ENCODE measurements around the gene GPSM3. TPM values are rescaled to one million over a fixed set of nuclear protein-coding genes. Genes with fewer than 3 reads are reported as not detected.
A peak's percentile ranks its signal among the peaks of the same experiment; 100 is the strongest.

GPSM3 gene
- total and polyA plus RNA-seq, 4 donors: 2.3 to 8.0 (median 6.3) TPM

DNA sequence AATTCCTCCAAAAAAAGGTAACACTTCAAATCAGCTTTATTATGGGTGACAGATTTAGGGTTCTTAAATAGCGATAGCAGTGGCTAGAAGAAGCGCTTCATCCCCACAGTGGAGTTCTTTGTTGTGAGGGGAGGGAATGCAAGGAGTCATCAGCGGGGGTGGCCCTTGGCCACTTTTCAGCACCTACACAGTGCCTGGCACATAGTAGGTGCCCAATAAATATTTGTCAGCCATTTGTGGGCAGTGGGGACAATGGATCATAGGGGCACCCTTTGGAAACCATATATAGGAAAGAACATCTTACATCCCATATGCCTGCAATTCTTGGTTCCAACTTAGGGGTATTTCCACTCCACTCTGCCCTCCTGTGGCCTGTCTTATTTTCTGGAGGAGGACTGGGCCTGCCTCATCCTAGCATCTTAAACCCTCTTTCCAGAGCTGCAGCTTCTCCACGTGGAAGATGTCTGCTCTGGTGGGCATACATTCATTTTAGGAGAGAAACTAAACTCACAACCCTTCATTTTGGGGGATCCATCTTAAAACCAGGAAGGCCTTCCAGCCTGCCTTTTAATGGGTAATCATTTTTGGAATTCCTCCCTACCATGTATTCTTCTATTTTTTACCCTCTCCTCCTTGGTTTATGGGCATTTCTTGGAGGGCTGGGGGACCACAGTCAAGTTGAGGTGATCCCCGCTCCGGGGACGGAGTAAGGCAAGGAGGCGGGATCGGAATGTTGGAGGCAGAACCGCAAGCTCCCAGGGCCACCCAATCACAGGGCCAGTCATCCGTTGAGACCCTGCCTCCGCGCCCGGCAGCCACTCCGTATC lies 2.6 kb upstream of the GPSM3 start:
- Histone ChIP-seq H3K4me1 (ENCODE audit: control insufficient read depth in 4 of 4, insufficient read depth in 4 of 4, low read length in 3 of 4) (peaks cover 3 to 33% (median 17%) of the 10 kb centered on the region in 4 donors), H3K4me3 (ENCODE audit: low read depth in 1 of 3, low read length in 3 of 3) (peak overlapping the region; percentile 38 to 53 (median 50)), H3K9ac (ENCODE audit: low read depth in 1 of 2, low read length in 2 of 2) (peak overlapping the region; percentile 66 to 84), H3K9me3 (ENCODE audit: control insufficient read depth in 4 of 4, low read length in 3 of 4) (no peaks in the 10 kb centered on the region), H3K27me3 (ENCODE audit: control insufficient read depth in 4 of 4, insufficient read depth in 4 of 4, low read length in 3 of 4) (no peaks in the 10 kb centered on the region), H3K27ac (ENCODE audit: low read depth in 1 of 2, low read length in 2 of 2) (peak overlapping the region; percentile 82 to 99), H3K36me3 (ENCODE audit: control insufficient read depth in 4 of 4, insufficient read depth in 3 of 4, low read depth in 1 of 4, low read length in 3 of 4) (no peaks in the 10 kb centered on the region)
- DNase-seq (ENCODE audit: low spot score): peak; percentile 65
- no peak for TF ChIP-seq FOXA1 (IDR thresholded peaks at IDR 0.05)
- TF ChIP-seq, protein P1, sequence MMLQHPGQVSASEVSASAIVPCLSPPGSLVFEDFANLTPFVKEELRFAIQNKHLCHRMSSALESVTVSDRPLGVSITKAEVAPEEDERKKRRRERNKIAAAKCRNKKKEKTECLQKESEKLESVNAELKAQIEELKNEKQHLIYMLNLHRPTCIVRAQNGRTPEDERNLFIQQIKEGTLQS (IDR thresholded peaks at IDR 0.05): no peak
- TF ChIP-seq, protein P2, sequence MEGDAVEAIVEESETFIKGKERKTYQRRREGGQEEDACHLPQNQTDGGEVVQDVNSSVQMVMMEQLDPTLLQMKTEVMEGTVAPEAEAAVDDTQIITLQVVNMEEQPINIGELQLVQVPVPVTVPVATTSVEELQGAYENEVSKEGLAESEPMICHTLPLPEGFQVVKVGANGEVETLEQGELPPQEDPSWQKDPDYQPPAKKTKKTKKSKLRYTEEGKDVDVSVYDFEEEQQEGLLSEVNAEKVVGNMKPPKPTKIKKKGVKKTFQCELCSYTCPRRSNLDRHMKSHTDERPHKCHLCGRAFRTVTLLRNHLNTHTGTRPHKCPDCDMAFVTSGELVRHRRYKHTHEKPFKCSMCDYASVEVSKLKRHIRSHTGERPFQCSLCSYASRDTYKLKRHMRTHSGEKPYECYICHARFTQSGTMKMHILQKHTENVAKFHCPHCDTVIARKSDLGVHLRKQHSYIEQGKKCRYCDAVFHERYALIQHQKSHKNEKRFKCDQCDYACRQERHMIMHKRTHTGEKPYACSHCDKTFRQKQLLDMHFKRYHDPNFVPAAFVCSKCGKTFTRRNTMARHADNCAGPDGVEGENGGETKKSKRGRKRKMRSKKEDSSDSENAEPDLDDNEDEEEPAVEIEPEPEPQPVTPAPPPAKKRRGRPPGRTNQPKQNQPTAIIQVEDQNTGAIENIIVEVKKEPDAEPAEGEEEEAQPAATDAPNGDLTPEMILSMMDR (IDR thresholded peaks at IDR 0.05; ENCODE audit: low read depth, low read length, missing input control): peak; percentile 41
- TF ChIP-seq HNF4G (IDR thresholded peaks at IDR 0.05): no peak
- peak in 1 of 2 donors; percentile 48 for TF ChIP-seq JUND (IDR thresholded peaks at IDR 0.05)
- TF ChIP-seq, protein P3, sequence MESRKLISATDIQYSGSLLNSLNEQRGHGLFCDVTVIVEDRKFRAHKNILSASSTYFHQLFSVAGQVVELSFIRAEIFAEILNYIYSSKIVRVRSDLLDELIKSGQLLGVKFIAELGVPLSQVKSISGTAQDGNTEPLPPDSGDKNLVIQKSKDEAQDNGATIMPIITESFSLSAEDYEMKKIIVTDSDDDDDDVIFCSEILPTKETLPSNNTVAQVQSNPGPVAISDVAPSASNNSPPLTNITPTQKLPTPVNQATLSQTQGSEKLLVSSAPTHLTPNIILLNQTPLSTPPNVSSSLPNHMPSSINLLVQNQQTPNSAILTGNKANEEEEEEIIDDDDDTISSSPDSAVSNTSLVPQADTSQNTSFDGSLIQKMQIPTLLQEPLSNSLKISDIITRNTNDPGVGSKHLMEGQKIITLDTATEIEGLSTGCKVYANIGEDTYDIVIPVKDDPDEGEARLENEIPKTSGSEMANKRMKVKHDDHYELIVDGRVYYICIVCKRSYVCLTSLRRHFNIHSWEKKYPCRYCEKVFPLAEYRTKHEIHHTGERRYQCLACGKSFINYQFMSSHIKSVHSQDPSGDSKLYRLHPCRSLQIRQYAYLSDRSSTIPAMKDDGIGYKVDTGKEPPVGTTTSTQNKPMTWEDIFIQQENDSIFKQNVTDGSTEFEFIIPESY (IDR thresholded peaks at IDR 0.05): no peak
- TF ChIP-seq, protein P4, sequence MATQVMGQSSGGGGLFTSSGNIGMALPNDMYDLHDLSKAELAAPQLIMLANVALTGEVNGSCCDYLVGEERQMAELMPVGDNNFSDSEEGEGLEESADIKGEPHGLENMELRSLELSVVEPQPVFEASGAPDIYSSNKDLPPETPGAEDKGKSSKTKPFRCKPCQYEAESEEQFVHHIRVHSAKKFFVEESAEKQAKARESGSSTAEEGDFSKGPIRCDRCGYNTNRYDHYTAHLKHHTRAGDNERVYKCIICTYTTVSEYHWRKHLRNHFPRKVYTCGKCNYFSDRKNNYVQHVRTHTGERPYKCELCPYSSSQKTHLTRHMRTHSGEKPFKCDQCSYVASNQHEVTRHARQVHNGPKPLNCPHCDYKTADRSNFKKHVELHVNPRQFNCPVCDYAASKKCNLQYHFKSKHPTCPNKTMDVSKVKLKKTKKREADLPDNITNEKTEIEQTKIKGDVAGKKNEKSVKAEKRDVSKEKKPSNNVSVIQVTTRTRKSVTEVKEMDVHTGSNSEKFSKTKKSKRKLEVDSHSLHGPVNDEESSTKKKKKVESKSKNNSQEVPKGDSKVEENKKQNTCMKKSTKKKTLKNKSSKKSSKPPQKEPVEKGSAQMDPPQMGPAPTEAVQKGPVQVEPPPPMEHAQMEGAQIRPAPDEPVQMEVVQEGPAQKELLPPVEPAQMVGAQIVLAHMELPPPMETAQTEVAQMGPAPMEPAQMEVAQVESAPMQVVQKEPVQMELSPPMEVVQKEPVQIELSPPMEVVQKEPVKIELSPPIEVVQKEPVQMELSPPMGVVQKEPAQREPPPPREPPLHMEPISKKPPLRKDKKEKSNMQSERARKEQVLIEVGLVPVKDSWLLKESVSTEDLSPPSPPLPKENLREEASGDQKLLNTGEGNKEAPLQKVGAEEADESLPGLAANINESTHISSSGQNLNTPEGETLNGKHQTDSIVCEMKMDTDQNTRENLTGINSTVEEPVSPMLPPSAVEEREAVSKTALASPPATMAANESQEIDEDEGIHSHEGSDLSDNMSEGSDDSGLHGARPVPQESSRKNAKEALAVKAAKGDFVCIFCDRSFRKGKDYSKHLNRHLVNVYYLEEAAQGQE (IDR thresholded peaks at IDR 0.05): no peak
- no peak for TF ChIP-seq YY1 (IDR thresholded peaks at IDR 0.05)
- no peak for TF ChIP-seq GABPA (IDR thresholded peaks at IDR 0.05 in 1 of 2, conservative IDR thresholded peaks at IDR 0.05 in 1 of 2)
- peak in 1 of 2 donors; percentile 29 for TF ChIP-seq HNF4A (conservative IDR thresholded peaks at IDR 0.05)
- TF ChIP-seq RAD21 (IDR thresholded peaks at IDR 0.05): peak; percentile 33 to 52
- TF ChIP-seq TAF1 (conservative IDR thresholded peaks at IDR 0.05): no peak
- TF ChIP-seq FOXA2 (IDR thresholded peaks at IDR 0.05): no peak
- TF ChIP-seq RXRA (IDR thresholded peaks at IDR 0.05): no peak
- TF ChIP-seq NR2F2 (IDR thresholded peaks at IDR 0.05): no peak
- TF ChIP-seq SP1 (IDR thresholded peaks at IDR 0.05): no peak
- TF ChIP-seq EGR1 (IDR thresholded peaks at IDR 0.05; ENCODE audit: low read depth in 2 of 2): no peak
- TF ChIP-seq, protein P5, sequence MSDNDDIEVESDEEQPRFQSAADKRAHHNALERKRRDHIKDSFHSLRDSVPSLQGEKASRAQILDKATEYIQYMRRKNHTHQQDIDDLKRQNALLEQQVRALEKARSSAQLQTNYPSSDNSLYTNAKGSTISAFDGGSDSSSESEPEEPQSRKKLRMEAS (IDR thresholded peaks at IDR 0.05): no peak
- 18% methylated on average over 15 of the region's 15 CpGs for WGBS

Measured in liver (tissue), 9 donors.